Measurements from ENCODE around the gene CDH13. TPM values are rescaled to one million over a fixed set of nuclear protein-coding genes. Genes with fewer than 3 reads are reported as not detected.

CDH13 gene
- total and polyA plus RNA-seq, 3 experiments from 2014 or later: not detected

DNA sequence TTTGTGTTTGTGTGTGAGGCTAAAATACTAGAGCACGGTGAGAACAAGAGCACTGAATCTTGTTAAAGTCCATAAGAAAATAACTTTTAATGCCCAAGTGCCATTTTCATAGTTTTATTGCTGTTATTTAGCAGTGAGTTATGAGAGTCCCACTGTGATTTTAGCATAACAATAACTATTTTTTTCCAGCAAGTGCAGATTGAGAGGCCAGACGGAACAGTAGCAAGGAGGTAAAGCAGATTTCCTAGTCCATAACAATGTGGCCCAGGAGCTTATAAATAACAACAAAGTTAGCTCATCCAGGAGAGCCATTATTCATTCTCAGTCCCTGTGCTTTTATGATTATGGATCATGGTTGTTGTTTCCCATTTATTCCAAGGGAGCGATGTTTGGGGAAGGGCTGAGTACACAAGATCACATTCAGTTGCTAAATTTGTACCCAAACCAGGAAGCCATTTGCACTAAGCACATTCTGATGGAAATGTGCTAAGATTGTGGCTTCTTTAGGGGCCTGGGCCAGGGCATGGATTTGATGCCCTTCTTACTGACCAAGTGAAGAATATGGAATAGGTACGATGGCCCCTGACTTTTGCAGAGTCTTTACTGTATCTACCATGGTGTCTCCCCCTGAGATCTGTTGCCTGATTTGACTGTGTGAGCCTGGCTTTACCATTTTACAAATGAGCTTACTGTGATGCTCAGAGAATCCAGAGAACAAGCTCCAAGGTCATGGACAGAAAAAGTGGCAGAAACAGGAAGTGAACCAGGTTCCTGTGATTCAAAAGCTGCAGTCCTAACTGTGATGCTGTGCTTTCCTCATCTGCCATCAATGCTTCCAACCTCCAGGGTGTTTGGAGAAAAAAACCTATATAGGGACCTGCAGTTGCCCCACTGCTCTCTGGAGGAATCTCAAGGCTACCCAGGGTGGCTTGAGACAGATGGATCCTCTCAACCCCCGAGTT is 976.3 kb downstream of the CDH13 start:
- Mint-ChIP-seq H3K4me1 (no peaks in the 10 kb centered on the region), H3K27me3 (peaks cover 0 to 2% of the 10 kb centered on the region in 2 donors), H3K36me3 (no peaks in the 10 kb centered on the region), H3K27ac (no peak overlapping the region), H3K9me3 (peaks cover 0 to 2% (median 0%) of the 10 kb centered on the region in 5 donors), H3K4me3 (no peak overlapping the region)
- Histone ChIP-seq H3K36me3 (ENCODE audit: insufficient read depth, low read length) (no peaks in the 10 kb centered on the region), H3K27me3 (ENCODE audit: insufficient read depth, low read length, poor library complexity, severe bottlenecking) (no peaks in the 10 kb centered on the region), H3K27ac (ENCODE audit: low read depth, low read length) (no peak overlapping the region), H3K4me3 (ENCODE audit: low read length) (no peak overlapping the region), H3K9me3 (ENCODE audit: low read length) (no peaks in the 10 kb centered on the region), H3K4me1 (ENCODE audit: insufficient read depth, low read length) (no peaks in the 10 kb centered on the region)
- ChIA-PET CTCF (no interaction called here), POLR2A (no interaction called here)
- DNase-seq: no peak

DNA sequence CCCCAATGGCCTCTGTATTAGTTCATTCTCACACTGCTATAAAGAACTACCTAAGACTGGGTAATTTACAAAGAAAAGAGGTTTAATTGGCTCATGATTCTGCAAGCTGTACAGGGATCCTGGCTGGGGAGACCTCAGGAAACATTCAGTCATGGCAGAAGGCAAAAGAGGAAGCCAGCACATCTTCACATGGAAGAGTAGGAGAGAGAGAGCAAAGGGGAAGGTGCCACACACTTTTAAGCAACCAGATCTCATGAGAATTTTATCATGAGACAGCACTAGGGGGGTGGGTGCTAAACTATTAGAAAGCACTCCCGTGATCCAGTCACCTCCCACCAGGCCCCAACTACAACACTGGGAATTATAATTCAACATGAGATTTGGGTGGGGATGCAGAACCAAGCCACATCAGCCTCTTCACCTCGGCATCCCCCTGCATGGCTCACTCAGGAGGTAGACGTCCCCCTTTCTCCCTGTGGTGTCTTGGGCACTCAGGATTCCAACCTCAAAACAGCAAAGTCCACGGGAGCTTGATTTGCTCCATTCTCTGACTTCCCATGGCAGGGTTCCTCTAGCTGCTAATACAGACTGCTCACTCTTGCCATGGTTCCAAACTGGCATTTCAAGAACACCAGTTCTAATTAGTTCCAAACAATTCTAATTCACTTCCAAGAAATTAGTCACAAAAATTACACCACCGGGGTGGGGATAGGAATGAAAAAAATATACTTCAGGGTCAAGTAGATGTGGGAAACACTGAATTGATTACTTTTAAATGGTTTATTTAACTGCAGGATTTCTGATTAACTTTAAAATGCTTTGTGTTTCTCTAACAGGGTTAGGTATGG is 977.2 kb downstream of the CDH13 start:
- Mint-ChIP-seq H3K36me3 (no peaks in the 10 kb centered on the region), H3K4me1 (no peaks in the 10 kb centered on the region), H3K9me3 (peaks cover 0 to 2% (median 0%) of the 10 kb centered on the region in 5 donors), H3K27ac (no peak overlapping the region), H3K27me3 (peaks cover 0 to 2% of the 10 kb centered on the region in 2 donors), H3K4me3 (no peak overlapping the region)
- no peak for DNase-seq
- Histone ChIP-seq H3K27me3 (ENCODE audit: insufficient read depth, low read length, poor library complexity, severe bottlenecking) (no peaks in the 10 kb centered on the region), H3K4me1 (ENCODE audit: insufficient read depth, low read length) (no peaks in the 10 kb centered on the region), H3K9me3 (ENCODE audit: low read length) (no peaks in the 10 kb centered on the region), H3K27ac (ENCODE audit: low read depth, low read length) (no peak overlapping the region), H3K4me3 (ENCODE audit: low read length) (no peak overlapping the region), H3K36me3 (ENCODE audit: insufficient read depth, low read length) (no peaks in the 10 kb centered on the region)
- ChIA-PET POLR2A (no interaction called here), CTCF (no interaction called here)

DNA sequence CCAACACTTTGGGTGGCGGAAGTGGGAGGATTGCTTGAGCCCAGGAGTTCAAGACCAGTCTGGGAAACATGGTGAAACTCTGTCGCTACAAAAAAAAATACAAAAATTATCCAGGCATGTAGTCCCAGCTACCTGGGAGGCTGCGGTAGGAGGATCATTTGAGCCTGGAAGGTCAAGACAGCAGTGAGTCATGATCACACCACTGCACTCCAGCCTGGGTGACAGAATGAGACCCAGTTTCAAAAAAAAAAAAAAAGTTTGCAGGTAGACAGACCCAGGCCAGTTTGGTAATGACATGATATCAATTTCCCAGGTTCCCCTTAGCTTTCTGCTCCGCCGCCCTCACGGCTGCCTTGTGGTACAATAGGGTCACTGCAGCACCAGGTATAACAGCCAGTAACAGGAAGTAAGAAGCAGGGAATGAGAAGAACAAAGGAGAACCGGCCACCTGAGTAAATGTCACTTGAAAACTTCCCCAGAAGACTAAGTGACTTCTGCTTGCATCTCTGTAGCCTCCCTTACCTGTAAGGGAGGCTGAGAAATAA is 979.8 kb downstream of the CDH13 start:
- H3K4me3 Mint-ChIP-seq: no peak overlapping the region
- Histone ChIP-seq H3K27ac (ENCODE audit: low read depth, low read length) (no peak overlapping the region), H3K27me3 (ENCODE audit: insufficient read depth, low read length, poor library complexity, severe bottlenecking) (no peaks in the 10 kb centered on the region), H3K9me3 (ENCODE audit: low read length) (no peaks in the 10 kb centered on the region), H3K36me3 (ENCODE audit: insufficient read depth, low read length) (no peaks in the 10 kb centered on the region), H3K4me1 (ENCODE audit: insufficient read depth, low read length) (no peaks in the 10 kb centered on the region), H3K4me3 (ENCODE audit: low read length) (no peak overlapping the region)
- ChIA-PET POLR2A (no interaction called here), CTCF (no interaction called here)
- H3K27ac Mint-ChIP-seq: no peak overlapping the region
- peaks cover 0 to 2% of the 10 kb centered on the region in 2 donors for H3K27me3 Mint-ChIP-seq
- H3K9me3 Mint-ChIP-seq: peaks cover 0 to 2% (median 0%) of the 10 kb centered on the region in 5 donors
- H3K36me3 Mint-ChIP-seq: no peaks in the 10 kb centered on the region
- H3K4me1 Mint-ChIP-seq: no peaks in the 10 kb centered on the region
- DNase-seq: no peak

DNA sequence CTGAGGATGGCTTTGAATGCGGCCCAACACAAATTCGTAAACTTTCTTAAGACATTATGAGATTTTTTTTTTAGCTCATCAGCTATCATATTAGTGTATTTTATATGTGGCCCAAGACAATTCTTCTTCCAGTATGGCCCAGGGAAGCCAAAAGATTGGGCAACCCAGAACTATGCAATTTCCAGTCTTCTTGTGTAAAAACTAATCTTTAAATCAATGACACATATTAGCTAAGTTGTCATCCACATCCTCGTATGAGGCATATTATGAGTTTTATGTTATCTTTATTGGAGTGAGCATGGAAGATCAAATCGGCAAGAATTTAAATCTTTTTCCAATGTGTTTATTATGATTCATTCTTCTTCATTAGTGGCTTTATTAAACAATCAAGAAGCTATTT is 982.4 kb downstream of the CDH13 start:
- Histone ChIP-seq H3K4me1 (ENCODE audit: insufficient read depth, low read length) (no peaks in the 10 kb centered on the region), H3K9me3 (ENCODE audit: low read length) (no peaks in the 10 kb centered on the region), H3K4me3 (ENCODE audit: low read length) (no peak overlapping the region), H3K27ac (ENCODE audit: low read depth, low read length) (no peak overlapping the region), H3K27me3 (ENCODE audit: insufficient read depth, low read length, poor library complexity, severe bottlenecking) (no peaks in the 10 kb centered on the region), H3K36me3 (ENCODE audit: insufficient read depth, low read length) (no peaks in the 10 kb centered on the region)
- H3K27me3 Mint-ChIP-seq: peaks cover 0 to under 1% of the 10 kb centered on the region in 2 donors
- no peak overlapping the region for H3K4me3 Mint-ChIP-seq
- H3K27ac Mint-ChIP-seq: no peak overlapping the region
- CTCF ChIA-PET: no interaction called here
- POLR2A ChIA-PET: no interaction called here
- no peaks in the 10 kb centered on the region for H3K36me3 Mint-ChIP-seq
- DNase-seq: no peak
- no peaks in the 10 kb centered on the region for H3K4me1 Mint-ChIP-seq
- peaks cover 0 to 3% (median 1%) of the 10 kb centered on the region in 5 donors for H3K9me3 Mint-ChIP-seq

DNA sequence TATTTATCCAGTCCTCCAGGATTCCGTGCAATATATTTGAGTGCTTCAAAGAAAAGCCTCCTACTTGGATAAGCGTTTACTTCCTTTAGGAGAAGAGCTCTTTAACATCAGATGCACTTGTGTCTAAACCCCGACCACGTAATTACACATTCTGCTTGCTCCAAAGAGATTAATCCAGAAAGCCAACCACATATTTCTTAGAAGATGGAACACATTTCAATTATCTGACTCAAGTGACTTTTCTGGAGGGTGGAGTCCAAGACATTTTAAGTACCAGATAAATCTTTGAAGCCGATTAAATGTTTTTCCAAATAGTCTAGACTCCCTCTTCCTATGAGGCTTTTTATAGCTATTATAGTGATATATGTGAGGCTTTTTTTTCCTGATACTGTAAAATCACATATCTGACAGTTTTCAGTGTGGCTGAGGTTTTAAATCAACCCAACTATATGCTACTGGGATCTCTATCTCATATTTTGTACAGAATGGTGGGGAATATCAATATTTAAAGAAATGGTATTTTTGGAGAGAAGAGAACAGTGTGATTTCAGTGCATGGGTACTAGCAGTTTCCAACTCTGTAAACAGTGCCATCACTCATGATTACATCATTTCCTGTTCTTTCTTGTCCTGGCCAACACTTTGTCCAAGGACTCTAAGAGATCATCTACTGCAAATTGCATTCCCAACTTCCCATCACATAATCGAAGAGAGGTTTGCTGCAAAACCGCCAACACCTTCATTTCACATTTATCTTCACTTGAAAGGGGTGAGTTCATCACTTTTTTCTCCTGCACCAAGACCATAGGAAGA is 988.6 kb downstream of the CDH13 start:
- ChIA-PET CTCF (no interaction called here), POLR2A (no interaction called here)

DNA sequence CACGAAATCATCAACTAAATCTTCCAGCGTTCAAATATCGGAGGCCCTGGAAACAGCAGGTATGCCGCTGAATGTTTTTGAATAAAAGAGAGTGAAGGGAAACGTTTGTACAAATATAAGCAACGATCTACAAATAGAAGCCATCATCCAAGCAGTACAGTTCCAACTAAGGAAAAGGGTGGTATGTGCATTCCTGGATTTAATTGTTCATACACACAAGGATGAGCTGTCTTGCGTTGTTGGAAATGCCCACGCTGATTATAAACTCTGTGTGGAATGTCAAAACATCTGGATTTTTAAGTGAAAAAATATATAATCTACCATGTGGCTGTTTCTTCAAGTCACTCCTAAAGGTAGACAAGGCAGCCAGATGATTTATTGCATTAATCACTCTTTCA is 989.2 kb downstream of the CDH13 start:
- Histone ChIP-seq H3K36me3 (ENCODE audit: insufficient read depth, low read length) (no peaks in the 10 kb centered on the region), H3K27ac (ENCODE audit: low read depth, low read length) (no peak overlapping the region), H3K4me3 (ENCODE audit: low read length) (no peak overlapping the region), H3K9me3 (ENCODE audit: low read length) (no peaks in the 10 kb centered on the region), H3K27me3 (ENCODE audit: insufficient read depth, low read length, poor library complexity, severe bottlenecking) (no peaks in the 10 kb centered on the region), H3K4me1 (ENCODE audit: insufficient read depth, low read length) (no peaks in the 10 kb centered on the region)
- Mint-ChIP-seq H3K4me1 (no peaks in the 10 kb centered on the region), H3K27ac (no peak overlapping the region), H3K9me3 (peaks cover 0 to 7% (median 0%) of the 10 kb centered on the region in 5 donors), H3K27me3 (peaks cover 3 to 4% of the 10 kb centered on the region in 2 donors), H3K4me3 (no peak overlapping the region), H3K36me3 (no peaks in the 10 kb centered on the region)
- POLR2A ChIA-PET: no interaction called here
- DNase-seq: no peak
- CTCF ChIA-PET: no interaction called here

More for the DNA sequence above, 988.6 kb downstream of the CDH13 start:
- Histone ChIP-seq H3K27me3 (ENCODE audit: insufficient read depth, low read length, poor library complexity, severe bottlenecking) (no peaks in the 10 kb centered on the region), H3K9me3 (ENCODE audit: low read length) (no peaks in the 10 kb centered on the region), H3K36me3 (ENCODE audit: insufficient read depth, low read length) (no peaks in the 10 kb centered on the region), H3K4me1 (ENCODE audit: insufficient read depth, low read length) (no peaks in the 10 kb centered on the region), H3K27ac (ENCODE audit: low read depth, low read length) (no peak overlapping the region), H3K4me3 (ENCODE audit: low read length) (no peak overlapping the region)
- no peak overlapping the region for H3K4me3 Mint-ChIP-seq
- no peak for DNase-seq
- H3K36me3 Mint-ChIP-seq: no peaks in the 10 kb centered on the region
- H3K27ac Mint-ChIP-seq: no peak overlapping the region
- peaks cover 0 to 7% (median 0%) of the 10 kb centered on the region in 5 donors for H3K9me3 Mint-ChIP-seq
- H3K4me1 Mint-ChIP-seq: no peaks in the 10 kb centered on the region
- peaks cover 1 to 3% of the 10 kb centered on the region in 2 donors for H3K27me3 Mint-ChIP-seq

DNA sequence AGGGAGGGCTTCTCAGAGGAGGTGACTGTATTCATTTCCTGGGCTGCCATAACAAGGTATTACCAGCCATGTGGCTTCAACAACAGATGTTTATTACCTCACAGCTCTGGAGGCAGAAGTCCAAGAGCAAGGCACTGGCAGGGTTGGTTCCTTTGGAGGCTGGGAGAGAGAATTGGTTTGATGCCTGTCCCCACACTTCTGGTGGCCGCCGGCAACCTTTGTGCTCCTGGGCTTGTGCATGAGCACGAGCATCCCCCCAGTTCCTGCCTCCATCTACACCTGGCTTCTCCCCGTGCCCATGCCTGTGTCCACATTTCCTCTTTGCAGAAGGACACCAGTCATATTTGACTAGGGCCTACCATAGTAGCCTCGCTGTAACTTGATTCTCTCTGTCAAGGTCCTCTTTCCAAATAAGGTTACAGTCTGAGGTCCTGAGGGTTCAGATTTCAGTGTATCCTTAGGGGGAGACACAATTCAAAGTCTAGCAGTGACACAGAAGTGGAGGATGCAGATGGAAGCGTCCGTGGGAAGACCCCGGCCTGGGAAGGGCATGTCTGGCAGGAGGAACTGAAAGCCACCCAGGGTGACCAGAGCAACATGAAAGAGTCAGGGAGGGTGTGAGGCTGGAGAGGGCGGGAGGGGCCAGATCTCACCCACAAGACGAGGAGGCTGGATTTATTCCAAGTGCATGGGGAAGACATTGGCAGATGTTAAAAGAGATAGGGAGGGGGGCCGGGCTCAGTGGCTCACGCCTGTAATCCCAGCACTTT is 992.8 kb downstream of the CDH13 start:
- Mint-ChIP-seq H3K27ac (no peak overlapping the region), H3K4me1 (no peaks in the 10 kb centered on the region), H3K9me3 (peaks cover 0 to 5% (median 0%) of the 10 kb centered on the region in 5 donors), H3K27me3 (peaks cover 3 to 4% of the 10 kb centered on the region in 2 donors), H3K36me3 (no peaks in the 10 kb centered on the region), H3K4me3 (no peak overlapping the region)
- Histone ChIP-seq H3K4me1 (ENCODE audit: insufficient read depth, low read length) (no peaks in the 10 kb centered on the region), H3K27ac (ENCODE audit: low read depth, low read length) (no peak overlapping the region), H3K9me3 (ENCODE audit: low read length) (no peaks in the 10 kb centered on the region), H3K27me3 (ENCODE audit: insufficient read depth, low read length, poor library complexity, severe bottlenecking) (no peaks in the 10 kb centered on the region), H3K4me3 (ENCODE audit: low read length) (no peak overlapping the region), H3K36me3 (ENCODE audit: insufficient read depth, low read length) (no peaks in the 10 kb centered on the region)
- ChIA-PET POLR2A (no interaction called here), CTCF (no interaction called here)
- DNase-seq: no peak
